GM21381 (cell line): ENCODE results near the gene GJE1.
A peak's percentile ranks its signal among the peaks of the same experiment; 100 is the strongest.
"Not testable (repeated sequence)": the region's sequence is repeated elsewhere in the genome, so short reads cannot be mapped to it uniquely, and the experiment has no call there.

Source experiments
- ATAC-seq: cut with Tn5 transposase; IDR thresholded peaks from one replicate; pipeline ENCODE4 v1.9.1; 2021; ENCODE audit warnings: mild to moderate bottlenecking, moderate library complexity; ENCODE audit not compliant: unreplicated experiment

Gene GJE1, protein sequence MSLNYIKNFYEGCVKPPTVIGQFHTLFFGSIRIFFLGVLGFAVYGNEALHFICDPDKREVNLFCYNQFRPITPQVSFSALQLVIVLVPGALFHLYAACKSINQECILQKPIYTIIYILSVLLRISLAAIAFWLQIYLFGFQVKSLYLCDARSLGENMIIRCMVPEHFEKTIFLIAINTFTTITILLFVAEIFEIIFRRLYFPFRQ

GRCh38 chr6:142132625-142133024 is at the start of gene GJE1:
Gene GJE1 (plus strand): TSS chr6:142132925. CDS start chr6:142133159, 234 bp downstream.
- ATAC-seq, result no peak

- ATAC-seq, result no peak
Observed at GRCh38 chr6:142087950-142088857, 44.5 kb upstream of the GJE1 start.

DNA sequence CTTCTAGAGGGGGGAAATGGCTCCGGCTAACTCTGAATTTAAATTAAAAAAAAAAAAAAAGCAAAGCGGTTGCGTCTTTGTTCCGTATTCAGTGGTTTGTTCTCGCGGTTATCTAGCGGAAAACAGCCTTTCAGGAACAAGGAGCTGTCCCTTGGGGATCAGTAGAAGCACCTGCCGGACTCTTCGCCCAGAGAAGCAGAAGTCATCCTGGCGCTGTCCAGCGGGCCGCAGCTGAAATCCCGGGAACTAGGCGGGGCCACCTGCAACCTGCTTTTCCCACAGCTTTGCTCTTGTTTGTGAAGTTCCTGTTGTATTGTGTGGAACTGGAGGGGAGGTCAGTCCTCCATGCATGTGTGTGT is 43.9 kb upstream of the GJE1 start:
- no peak for ATAC-seq

DNA sequence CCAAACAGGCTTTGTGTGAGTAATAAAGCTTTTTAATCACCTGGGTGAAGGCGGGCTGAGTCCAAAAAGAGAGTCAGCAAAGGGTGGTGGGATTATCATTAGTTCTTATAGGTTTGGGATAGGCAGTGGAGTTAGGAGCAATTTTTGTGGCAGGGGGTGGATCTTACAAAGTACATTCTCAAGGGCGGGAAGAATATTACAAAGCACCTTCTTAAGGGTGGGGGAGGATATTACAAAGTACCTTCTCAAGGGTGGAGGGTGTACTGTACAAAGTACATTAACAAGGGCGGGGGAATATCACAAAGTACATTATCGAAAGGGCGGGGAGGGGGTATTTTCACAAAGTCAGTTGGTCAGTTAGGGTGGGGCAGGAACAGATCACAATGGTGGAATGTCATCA is 27.9 kb upstream of the GJE1 start:
- ATAC-seq, result not testable (repeated sequence)

DNA sequence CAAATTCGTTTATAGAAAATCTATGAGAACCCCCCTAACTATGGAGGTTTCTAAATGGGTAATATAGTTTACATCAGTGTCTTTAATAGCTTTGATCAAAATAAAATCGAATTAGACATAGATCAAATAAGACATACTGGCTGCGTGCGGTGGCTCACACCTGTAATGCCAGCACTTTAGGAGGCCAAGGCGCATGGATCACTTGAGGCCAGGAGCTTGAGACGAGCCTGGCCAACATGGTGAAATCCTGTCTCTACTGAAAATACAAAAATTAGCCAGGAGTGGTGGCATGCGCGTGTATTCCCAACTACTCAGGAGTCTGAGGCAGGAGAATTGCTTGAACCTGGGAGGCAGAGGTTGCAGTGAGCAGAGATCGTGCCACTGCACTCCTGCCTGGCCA is 21.9 kb upstream of the GJE1 start:
- not testable (repeated sequence) for ATAC-seq

GRCh38 chr6:142112451-142113061 is 20.2 kb upstream of the GJE1 start:
- no peak for ATAC-seq

DNA sequence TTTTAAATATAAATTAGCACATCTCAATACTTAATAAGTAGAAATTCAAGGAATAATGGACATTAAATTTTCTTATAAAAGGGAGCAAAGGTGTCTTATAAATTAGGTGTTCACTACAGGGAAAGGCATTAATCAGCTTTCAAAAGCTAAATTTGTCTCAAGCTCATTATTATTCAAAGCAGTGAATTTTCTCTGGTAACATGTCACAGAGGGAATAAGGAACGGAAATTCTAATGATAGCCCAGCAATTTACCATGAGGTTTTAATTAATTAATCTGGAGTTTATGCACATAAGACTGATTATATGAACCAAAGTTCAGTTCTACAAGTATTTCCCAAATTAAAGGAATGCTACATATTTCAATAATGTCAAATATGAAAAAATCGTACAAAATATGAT is 15.4 kb upstream of the GJE1 start:
- no peak for ATAC-seq

GRCh38 chr6:142118328-142118727 is 14.4 kb upstream of the GJE1 start:
- no peak for ATAC-seq

DNA sequence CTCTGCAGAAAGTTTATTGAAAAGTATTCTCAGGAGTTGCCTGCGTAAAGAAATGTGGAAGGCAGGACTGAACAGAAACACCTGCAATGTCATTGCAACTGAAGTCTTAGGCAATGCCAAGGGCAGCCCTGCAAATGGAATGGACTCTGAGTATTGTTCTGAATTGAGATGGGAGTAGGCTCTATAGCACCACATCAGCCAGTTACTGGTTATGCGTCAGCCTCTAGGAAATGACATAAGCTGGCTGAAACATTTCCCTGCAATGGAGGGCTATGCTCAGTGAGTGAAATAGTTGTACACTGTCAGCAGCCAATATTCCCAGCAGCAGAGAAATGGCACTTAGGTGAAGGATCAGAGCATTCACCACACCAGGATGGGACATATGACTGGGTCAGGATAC is 13.8 kb upstream of the GJE1 start:
- ATAC-seq, result no peak

DNA sequence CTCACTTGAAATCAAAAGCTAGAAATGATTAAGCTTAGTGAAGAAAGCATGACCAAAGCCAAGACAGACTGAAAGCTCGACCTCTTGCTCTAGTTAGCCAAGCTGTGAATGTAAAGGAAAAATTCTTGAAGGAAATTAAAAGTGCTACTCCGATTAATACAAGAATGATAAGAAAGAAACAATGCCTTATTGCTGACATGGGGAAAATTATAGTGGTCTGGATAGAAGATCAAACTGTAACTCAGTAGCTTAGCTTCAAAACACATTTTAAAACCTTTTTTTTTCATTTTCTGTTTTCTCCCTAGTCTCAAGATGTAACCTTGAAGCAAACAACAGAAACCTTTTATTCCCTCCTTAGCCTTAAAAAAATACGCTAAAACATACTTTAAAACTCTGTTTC is 11.4 kb upstream of the GJE1 start:
- no peak for ATAC-seq

GRCh38 chr6:142130814-142131213 is 1.9 kb upstream of the GJE1 start:
- ATAC-seq, result no peak

- no peak for ATAC-seq
Observed at GRCh38 chr6:142138876-142139275, 6.2 kb downstream of the GJE1 start.

DNA sequence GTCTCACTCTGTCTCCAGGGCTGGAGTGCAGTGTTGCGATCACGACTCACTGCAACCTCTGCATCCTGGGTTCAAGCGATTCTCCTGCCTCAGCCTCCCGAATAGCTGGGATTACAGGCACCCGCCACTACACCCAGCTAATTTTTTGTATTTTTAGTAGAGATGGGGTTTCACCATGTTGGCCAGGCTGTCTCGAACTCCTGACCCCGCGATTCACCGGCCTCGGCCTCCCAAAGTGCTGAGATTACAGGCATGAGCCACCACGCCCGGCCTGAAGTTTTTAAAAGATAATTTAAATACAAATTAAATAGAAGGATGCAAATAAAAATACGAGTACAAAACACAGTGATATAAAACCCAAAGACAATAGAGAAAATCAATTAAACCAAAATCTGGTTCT is 8.8 kb downstream of the GJE1 start:
- ATAC-seq, result not testable (repeated sequence)

DNA sequence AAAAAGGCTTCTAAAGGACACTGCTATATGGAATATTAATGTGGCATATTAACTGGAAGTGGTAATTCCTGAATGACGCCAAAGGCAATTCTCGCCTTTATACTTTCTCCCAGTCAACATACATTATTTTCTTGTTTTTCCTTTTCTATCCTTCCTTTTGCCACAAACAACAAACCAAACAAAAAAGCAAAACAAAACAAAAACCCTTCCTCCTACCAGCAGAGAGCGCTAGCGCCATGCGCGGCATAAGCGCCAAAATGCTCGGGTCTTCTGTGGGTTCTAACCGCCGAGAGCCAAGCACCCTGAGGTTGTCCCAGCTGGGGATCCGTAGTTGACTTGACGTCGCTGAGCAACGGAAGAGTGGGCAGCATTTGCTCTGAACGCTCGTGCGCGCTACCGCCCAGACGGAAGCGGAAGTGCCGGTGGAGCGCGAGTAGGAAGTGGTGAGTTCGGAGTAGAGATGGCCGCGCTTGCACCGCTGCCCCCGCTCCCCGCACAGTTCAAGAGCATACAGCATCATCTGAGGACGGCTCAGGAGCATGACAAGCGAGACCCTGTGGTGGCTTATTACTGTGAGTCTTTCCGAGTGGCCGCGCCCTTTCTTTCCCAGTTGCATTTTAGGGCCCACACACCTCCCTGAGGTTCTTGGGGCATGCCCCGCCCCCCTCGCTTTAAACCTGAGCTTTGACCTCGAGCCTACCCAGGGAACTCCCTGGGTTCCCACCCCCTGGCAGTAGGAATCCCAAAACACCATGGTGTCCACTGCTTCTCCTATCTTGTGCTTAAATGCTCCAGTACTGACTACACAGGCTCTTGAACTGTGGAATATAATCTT is 14.3 kb downstream of the GJE1 start, which contains the start of the genes NMBR and VTA1:
Gene NMBR (minus strand): TSS at position 295 of the 835 bp plus-strand sequence. CDS start 58,464 bp downstream, outside the sequence.
Gene VTA1 (plus strand): TSS at position 436 of the 835 bp plus-strand sequence. CDS start 25 bp downstream, at position 461.
- peak; percentile 100 for ATAC-seq

DNA sequence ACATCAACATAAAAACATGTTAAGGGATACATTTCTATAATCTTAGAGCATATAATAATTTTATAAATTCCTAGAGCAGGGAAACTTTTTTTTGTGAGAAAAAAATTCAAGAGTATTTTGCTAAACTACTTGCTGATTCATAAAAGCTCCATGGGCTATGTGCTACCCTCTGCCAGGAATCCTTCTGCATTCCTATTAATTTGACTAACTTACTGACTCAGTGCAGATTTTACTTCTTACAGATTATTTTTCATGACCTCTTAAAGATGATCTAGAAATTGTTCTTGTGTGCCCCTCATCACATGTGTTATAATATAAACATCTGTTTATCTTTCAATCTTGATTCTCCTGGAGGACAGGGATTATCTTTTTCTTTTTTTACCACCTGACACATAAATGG is 20.0 kb downstream of the GJE1 start:
- ATAC-seq, result no peak

DNA sequence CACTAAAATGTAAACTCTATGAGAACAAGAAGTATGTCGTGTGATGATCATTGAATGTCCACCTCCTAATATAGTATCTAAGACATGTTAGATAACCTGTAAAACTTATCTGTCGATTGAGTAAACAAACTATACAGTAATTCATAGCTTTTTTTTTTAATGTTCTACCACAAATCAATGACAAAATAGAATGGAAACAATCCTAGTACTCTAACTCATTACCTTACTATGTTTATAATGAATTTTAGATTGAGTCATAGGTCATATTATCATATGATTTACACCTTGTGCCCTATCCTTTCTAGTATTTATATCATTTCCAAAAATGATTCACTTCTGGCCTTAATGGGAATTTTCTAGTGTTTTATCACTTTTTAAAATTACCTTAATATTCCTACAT is 20.5 kb downstream of the GJE1 start:
- ATAC-seq, result no peak

DNA sequence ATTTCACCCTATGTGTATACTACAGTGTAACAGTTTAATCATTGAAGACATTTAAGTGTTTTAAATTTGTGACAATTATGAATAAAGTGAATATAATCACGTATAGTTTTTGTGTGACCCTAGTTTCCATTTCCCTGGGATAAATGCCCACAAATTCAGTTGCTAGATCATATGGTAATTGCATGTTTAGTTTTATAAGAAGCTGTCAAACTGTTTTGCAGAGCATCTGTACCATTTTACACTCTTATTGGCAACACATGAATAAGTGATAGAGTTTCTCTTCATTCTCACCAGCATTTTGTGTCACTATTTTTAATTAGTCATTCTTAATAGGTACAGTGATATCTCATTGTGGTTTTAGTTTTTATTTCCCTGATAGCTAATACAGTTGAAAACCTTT is 21.6 kb downstream of the GJE1 start:
- ATAC-seq, result no peak

- ATAC-seq, result no peak
Observed at GRCh38 chr6:142155091-142155490, 22.4 kb downstream of the GJE1 start.

- no peak for ATAC-seq
Observed at GRCh38 chr6:142155895-142156757, 23.4 kb downstream of the GJE1 start.

DNA sequence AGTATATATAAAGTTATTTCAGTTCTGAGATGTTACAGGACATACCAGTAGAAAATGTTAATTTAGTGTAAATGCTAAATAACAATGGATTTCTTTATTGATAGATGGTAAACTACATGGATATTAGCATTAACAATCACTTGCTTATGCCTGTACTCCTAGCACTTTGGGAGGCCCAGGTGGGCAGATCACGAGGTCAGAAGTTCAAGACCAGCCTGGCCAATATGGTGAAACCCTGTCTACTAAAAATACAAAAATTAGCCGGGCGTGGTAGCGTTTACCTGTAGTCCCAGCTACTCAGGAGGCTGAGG is 24.0 kb downstream of the GJE1 start:
- not testable (repeated sequence) for ATAC-seq
